Small intestine (tissue), 7 donors: ENCODE data around the gene GRM6. TPM values are rescaled to one million over a fixed set of nuclear protein-coding genes. Genes with fewer than 3 reads are reported as not detected.

ENCODE experiments used
- DNase-seq, 2 donors: peaks; one replicate each; pipeline versions ENCODE4 v3.0.0 to v3.0.0-alpha.2; 2013
- FAIRE-seq: peaks from 2 replicates; lab custom pipeline; 2012; peaks lifted over from hg19 to GRCh38; lab: Jason Lieb, UNC
- H3K27ac ChIP-seq, 3 donors: one replicate each; pipeline ENCODE4 v1.5.1; 2013; ENCODE audit warnings: low read length in 2 of 3, mild to moderate bottlenecking in 2 of 3, control low read depth in 1 of 3, inconsistent platforms in 1 of 3, low read depth in 1 of 3, moderate library complexity in 1 of 3
- H3K27me3 ChIP-seq, 3 donors: one replicate each; pipeline ENCODE4 v1.6.1; 2013; ENCODE audit warnings: low read length in 3 of 3, inconsistent platforms in 1 of 3; ENCODE audit not compliant: control insufficient read depth in 3 of 3, insufficient read depth in 3 of 3
- H3K36me3 ChIP-seq, 3 donors: one replicate each; pipeline ENCODE4 v1.6.1; 2013; ENCODE audit warnings: low read length in 3 of 3, inconsistent platforms in 1 of 3, low read depth in 1 of 3, mild to moderate bottlenecking in 1 of 3, moderate library complexity in 1 of 3; ENCODE audit not compliant: control insufficient read depth in 3 of 3, insufficient read depth in 2 of 3
- H3K4me1 ChIP-seq, 3 donors: one replicate each; pipeline ENCODE4 v1.6.1; 2013; ENCODE audit warnings: low read length in 2 of 3, inconsistent platforms in 1 of 3, low read depth in 1 of 3, mild to moderate bottlenecking in 1 of 3, moderate library complexity in 1 of 3; ENCODE audit not compliant: control insufficient read depth in 3 of 3, insufficient read depth in 2 of 3
- H3K4me3 ChIP-seq, 3 donors: one replicate each; pipeline ENCODE4 v1.5.1; 2013; ENCODE audit warnings: low read length in 3 of 3, control low read depth in 1 of 3, inconsistent platforms in 1 of 3, low read depth in 1 of 3, mild to moderate bottlenecking in 1 of 3, moderate library complexity in 1 of 3
- H3K9me3 ChIP-seq, 2 donors: one replicate each; pipeline ENCODE4 v1.6.1; 2013; ENCODE audit warnings: low read depth in 1 of 2, low read length in 1 of 2; ENCODE audit not compliant: control insufficient read depth in 2 of 2, insufficient read depth in 1 of 2
- WGBS, 3 donors: extraction: QIAGEN DNeasy Blood & Tissue Kit; methylation state at CpG; one replicate each; pipeline ENCODE4 v1.1.7; 2013; 5-methylcytosine and 5-hydroxymethylcytosine counted together
- polyA plus RNA-seq, 4 donors: library from polyadenylated mRNA; stranded (reverse) in 3 of 4; unstranded in 1 of 4; fragments of 200-250 nt in 3 of 4; fragments of 120-200 nt in 1 of 4; gene quantifications; one replicate each; pipeline versions ENCODE4 v1.2.1 to v1.2.3, GENCODE V29; 2013
- donor health status: healthy with polysubstance abuse.
- donor health status: control.
- donor health status: control.
- donor health status: Bipolar disorder and iron deficiency.
- donor health status: healthy.

Gene GRM6
- polyA plus RNA-seq, 4 donors: 0.43 TPM; not detected in 3

DNA sequence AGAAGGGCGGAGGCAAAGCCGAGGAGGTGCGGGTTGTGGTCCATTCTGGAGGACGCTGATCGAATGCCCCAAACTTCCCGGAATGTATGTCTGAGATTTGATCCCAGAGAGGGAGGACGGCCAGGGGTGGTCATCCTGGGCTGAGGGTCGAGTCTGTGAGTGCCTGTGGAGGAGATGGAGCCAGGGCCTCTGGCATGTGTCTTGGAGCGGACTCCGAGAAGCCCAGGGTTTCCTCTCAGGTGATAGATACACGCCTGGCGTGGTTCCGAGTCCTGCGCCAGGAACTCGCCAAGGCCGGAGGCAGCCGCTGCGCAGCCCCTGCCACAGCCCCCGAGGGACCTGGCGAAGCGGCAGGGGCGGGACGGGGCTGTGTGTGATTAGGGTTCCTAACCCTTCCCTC, 53.8 kb downstream of the GRM6 start:
- WGBS, 3 donors: 11 to 16% (median 15%) methylated on average over 21 to 23 of the region's 23 CpGs
- peaks cover 0 to 7% (median 0%) of the 10 kb centered on the region in 3 donors for H3K36me3 ChIP-seq
- H3K27me3 ChIP-seq: no peaks in the 10 kb centered on the region
- H3K27ac ChIP-seq: peak overlapping the region in 2 of 3 donors; percentile 45 to 63
- H3K4me1 ChIP-seq: peaks cover 0 to 4% (median 0%) of the 10 kb centered on the region in 3 donors
- peaks cover 5 to 75% of the 10 kb centered on the region in 2 donors for H3K9me3 ChIP-seq
- peak in 1 of 2 donors; percentile 3 for DNase-seq
- H3K4me3 ChIP-seq: peak overlapping the region in 2 of 3 donors; percentile 45 to 68
- no peak for FAIRE-seq

DNA sequence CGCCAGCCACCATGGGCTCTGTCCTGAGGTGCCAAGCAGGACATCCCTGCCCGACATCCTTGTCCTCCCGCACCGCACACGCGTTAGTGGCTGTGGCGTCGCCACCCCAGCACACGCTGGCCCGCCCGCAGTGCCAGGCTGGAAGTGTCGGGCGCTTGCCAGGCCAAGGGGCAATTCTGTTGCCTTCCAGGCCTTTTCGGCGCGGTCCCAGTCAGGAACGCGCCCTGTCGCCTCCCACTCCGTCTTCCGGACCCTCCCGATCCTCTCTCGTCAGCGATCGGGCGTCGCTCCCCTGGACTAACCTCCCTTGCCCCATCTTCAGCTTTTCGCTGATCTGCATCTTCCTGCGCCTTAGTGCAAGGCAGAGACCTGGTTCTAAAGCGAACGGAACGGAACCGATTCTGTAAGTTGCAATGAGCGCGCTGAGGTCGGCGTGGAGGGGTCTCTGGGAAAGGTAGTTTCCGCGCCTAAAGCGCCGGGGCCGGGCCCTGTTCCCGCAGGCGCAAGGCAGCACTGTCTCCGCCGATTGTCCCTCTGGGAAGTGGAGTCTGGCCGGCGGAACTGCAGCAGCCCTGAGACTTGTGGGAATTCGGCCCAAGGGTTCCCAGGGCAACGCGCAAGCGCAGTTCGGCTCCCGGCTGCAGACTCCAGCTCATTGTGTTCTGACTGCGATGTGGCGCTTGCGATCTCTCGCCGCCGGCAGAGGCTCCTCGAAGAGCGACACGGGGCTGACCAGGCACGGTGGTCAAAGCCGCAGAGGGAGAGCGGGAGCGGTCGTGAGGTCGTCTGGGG, 54.4 kb downstream of the GRM6 start, which contains the start of gene ZNF454:
ZNF454 (plus strand) TSS at position 630 of the 792 bp plus-strand sequence. CDS start 1,594 bp downstream, outside the sequence.
- Histone ChIP-seq H3K4me1 (peaks cover 0 to 4% (median 0%) of the 10 kb centered on the region in 3 donors), H3K9me3 (peaks cover 5 to 74% of the 10 kb centered on the region in 2 donors), H3K36me3 (peaks cover 0 to under 1% (median 0%) of the 10 kb centered on the region in 3 donors), H3K27me3 (no peaks in the 10 kb centered on the region), H3K4me3 (peak within 1 kb of the TSS; percentile 35 to 68 (median 45)), H3K27ac (peak within 1 kb of the TSS in 2 of 3 donors; percentile 63 to 79)
- 6 to 14% (median 9%) methylated on average over 69 of the region's 69 CpGs for WGBS, 3 donors
- FAIRE-seq: no peak
- peak; percentile 85 to 97 for DNase-seq

DNA sequence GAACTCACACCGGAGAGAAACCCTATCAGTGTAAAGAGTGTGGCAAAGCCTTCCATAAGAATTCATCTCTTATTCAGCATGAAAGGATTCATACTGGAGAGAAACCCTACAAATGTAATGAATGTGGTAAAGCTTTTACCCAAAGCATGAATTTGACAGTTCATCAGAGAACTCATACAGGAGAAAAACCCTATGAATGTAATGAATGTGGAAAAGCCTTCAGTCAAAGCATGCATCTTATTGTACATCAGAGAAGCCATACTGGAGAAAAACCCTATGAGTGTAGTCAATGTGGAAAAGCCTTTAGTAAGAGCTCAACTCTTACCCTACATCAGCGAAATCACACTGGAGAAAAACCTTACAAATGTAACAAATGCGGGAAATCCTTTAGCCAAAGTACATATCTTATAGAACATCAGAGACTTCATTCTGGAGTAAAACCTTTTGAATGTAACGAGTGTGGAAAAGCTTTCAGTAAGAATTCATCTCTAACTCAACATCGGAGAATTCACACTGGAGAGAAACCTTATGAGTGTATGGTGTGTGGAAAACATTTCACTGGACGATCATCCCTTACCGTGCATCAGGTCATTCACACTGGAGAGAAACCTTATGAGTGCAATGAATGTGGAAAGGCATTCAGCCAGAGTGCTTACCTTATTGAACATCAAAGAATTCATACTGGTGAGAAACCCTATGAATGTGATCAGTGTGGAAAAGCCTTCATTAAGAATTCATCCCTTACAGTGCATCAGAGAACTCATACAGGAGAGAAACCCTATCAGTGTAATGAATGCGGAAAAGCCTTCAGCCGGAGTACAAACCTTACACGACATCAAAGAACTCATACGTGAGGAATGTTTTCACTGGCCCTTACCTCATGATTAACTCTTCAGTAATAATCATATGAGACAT, 63.0 kb downstream of the GRM6 start:
- WGBS, 3 donors: 90 to 95% (median 94%) methylated on average over 11 of the region's 11 CpGs
- no peak for FAIRE-seq
- Histone ChIP-seq H3K9me3 (peaks cover 12 to 75% of the 10 kb centered on the region in 2 donors), H3K4me1 (no peaks in the 10 kb centered on the region), H3K27ac (no peak overlapping the region), H3K4me3 (no peak overlapping the region), H3K36me3 (peaks cover 0 to 3% (median 0%) of the 10 kb centered on the region in 3 donors), H3K27me3 (no peaks in the 10 kb centered on the region)
- no peak for DNase-seq

Other genes starting within 250 kb of the GRM6 start
- gene ZNF354B, start 135.4 kb downstream of the GRM6 start, polyA plus RNA-seq: 10 to 100 TPM in 1 of 4 donors, 1 to 10 TPM in 3; 4.4 to 27.8 (median 6.3) TPM
- gene ZFP2, start 99.4 kb downstream of the GRM6 start, polyA plus RNA-seq: 1 to 10 TPM in 1 of 4 donors, under 1 TPM in 3; 0.22 to 2.5 (median 0.49) TPM
- 1 to 10 TPM in 1 of 4 donors, under 1 TPM in 2, not detected in 1; 0.54 to 3.1 (median 0.97) TPM for gene ZNF454, start 54.1 kb downstream of the GRM6 start, polyA plus RNA-seq
- 1 to 10 TPM; 1.5 to 3.0 (median 2.0) TPM for gene ZNF879, start 28.5 kb upstream of the GRM6 start, polyA plus RNA-seq
- 1 to 10 TPM in 2 of 4 donors, under 1 TPM in 2; 0.45 to 5.1 (median 0.94) TPM for gene ZNF354C, start 65.1 kb upstream of the GRM6 start, polyA plus RNA-seq